Activated gamma-delta T cell treated with Interleukin-2 at 50 U/mL for 16 hours (primary cell): ENCODE data around the gene ZNF830.
"Not testable (repeated sequence)": the region's sequence is repeated elsewhere in the genome, so short reads cannot be mapped to it uniquely, and the experiment has no call there.

ENCODE experiments used
- DNase-seq: peaks from one replicate; pipeline ENCODE4 v3.0.0-alpha.2; 2020

ZNF830 gene

GRCh38 chr17:34961093-34961911 is at the start of gene ZNF830, which contains the start of gene CCT6B:
Gene ZNF830 (plus strand): TSS chr17:34961540. CDS start chr17:34961567, 27 bp downstream.
Gene CCT6B (minus strand): TSS chr17:34961460. CDS start chr17:34961393, 67 bp downstream.
- peak; percentile 85 for DNase-seq

GRCh38 chr17:34913001-34913400 is 48.3 kb upstream of the ZNF830 start:
- no peak for DNase-seq

- DNase-seq = no peak
Measured at GRCh38 chr17:34916120-34916519, 45.2 kb upstream of the ZNF830 start.

- no peak for DNase-seq
Measured at GRCh38 chr17:34917381-34917780, 44.0 kb upstream of the ZNF830 start.

- no peak for DNase-seq
Measured at GRCh38 chr17:34920676-34921075, 40.7 kb upstream of the ZNF830 start.

GRCh38 chr17:34926661-34927060 is 34.7 kb upstream of the ZNF830 start:
- DNase-seq = no peak

- no peak for DNase-seq
Measured at GRCh38 chr17:34930283-34930682, 31.1 kb upstream of the ZNF830 start.

GRCh38 chr17:34950780-34951179 is 10.6 kb upstream of the ZNF830 start:
- not testable (repeated sequence) for DNase-seq

GRCh38 chr17:34958438-34958837 is 2.9 kb upstream of the ZNF830 start:
- DNase-seq = no peak

GRCh38 chr17:34974179-34974578 is 12.8 kb downstream of the ZNF830 start:
- DNase-seq = no peak

GRCh38 chr17:34974794-34975785 is 13.8 kb downstream of the ZNF830 start:
- DNase-seq = no peak

- DNase-seq = no peak
Measured at GRCh38 chr17:34979153-34979552, 17.8 kb downstream of the ZNF830 start.

GRCh38 chr17:34979650-34980352 is 18.5 kb downstream of the ZNF830 start:
- no peak for DNase-seq

GRCh38 chr17:34980353-34980680 is 19.0 kb downstream of the ZNF830 start, which contains the start of gene LIG3:
Gene LIG3 (plus strand): TSS chr17:34980512. CDS start chr17:34983006, 2,494 bp downstream.
- DNase-seq = peak; percentile 91

- DNase-seq = peak; percentile 68
Measured at GRCh38 chr17:34980681-34981537, 19.6 kb downstream of the ZNF830 start.

- no peak for DNase-seq
Measured at GRCh38 chr17:34981538-34982241, 20.4 kb downstream of the ZNF830 start.

- no peak for DNase-seq
Measured at GRCh38 chr17:34987232-34987631, 25.9 kb downstream of the ZNF830 start.

- DNase-seq = no peak
Measured at GRCh38 chr17:34988644-34989043, 27.3 kb downstream of the ZNF830 start.

- no peak for DNase-seq
Measured at GRCh38 chr17:34989473-34989872, 28.1 kb downstream of the ZNF830 start.

GRCh38 chr17:34990921-34991365 is 29.6 kb downstream of the ZNF830 start:
- no peak for DNase-seq

- no peak for DNase-seq
Measured at GRCh38 chr17:34991606-34992005, 30.3 kb downstream of the ZNF830 start.
